H1 (cell line): ENCODE results near the gene GFPT1. TPM values are rescaled to one million over a fixed set of nuclear protein-coding genes. Genes with fewer than 3 reads are reported as not detected.

Experiments
- CTCF ChIA-PET: fragments of 300-600 bp; sonication (Branson Sonifier 250); formaldehyde crosslinking; loops from one replicate; lab custom pipeline; 2021; ENCODE audit not compliant: partially characterized antibody; lab: Charles Lee
- POLR2A ChIA-PET: fragments of 300-600 bp; sonication (Branson Sonifier 250); formaldehyde crosslinking; loops from one replicate; lab custom pipeline; 2021; ENCODE audit warnings: inconsistent platforms; ENCODE audit not compliant: partially characterized antibody; lab: Charles Lee
- DNase-seq, 2 experiments: peaks; one replicate each; pipeline versions ENCODE4 v3.0.0 to v3.0.0-alpha.2; 2010 to 2022; ENCODE audit warnings: low spot score in 2 of 2, low read depth in 1 of 2, mixed read lengths in 1 of 2
- FAIRE-seq: peaks from 2 replicates; lab custom pipeline; 2011; peaks lifted over from hg19 to GRCh38; lab: Jason Lieb, UNC
- H2AFZ ChIP-seq: 2 replicates; pipeline ENCODE4 v1.8.1; 2012; ENCODE audit warnings: low read length, inconsistent platforms
- H2AK5ac ChIP-seq: 2 replicates; pipeline ENCODE4 v1.6.1; 2013; ENCODE audit warnings: low read depth, low read length
- H2BK120ac ChIP-seq: replicated peaks from 2 replicates; pipeline ENCODE3; 2013; ENCODE audit warnings: low read depth, low read length, inconsistent platforms
- H2BK12ac ChIP-seq: 2 replicates; pipeline ENCODE4 v1.6.1; 2013; ENCODE audit warnings: low read depth, low read length
- H2BK15ac ChIP-seq: 2 replicates; pipeline ENCODE4 v1.6.1; 2013; ENCODE audit warnings: low read length
- H2BK20ac ChIP-seq: 2 replicates; pipeline ENCODE4 v1.6.1; 2013; ENCODE audit warnings: low read length
- H2BK5ac ChIP-seq: 2 replicates; pipeline ENCODE4 v1.6.1; 2013; ENCODE audit warnings: low read depth, low read length
- H3K14ac ChIP-seq: 2 replicates; pipeline ENCODE4 v1.6.1; 2013; ENCODE audit warnings: inconsistent platforms; ENCODE audit not compliant: insufficient read length
- H3K18ac ChIP-seq: 2 replicates; pipeline ENCODE4 v1.6.1; 2013; ENCODE audit warnings: low read length; ENCODE audit errors: extremely low read depth
- H3K23ac ChIP-seq: 2 replicates; pipeline ENCODE4 v1.6.1; 2013; ENCODE audit warnings: inconsistent platforms; ENCODE audit not compliant: insufficient read length
- H3K23me2 ChIP-seq: 2 replicates; pipeline ENCODE4 v1.6.1; 2013; ENCODE audit warnings: low read depth, low read length
- H3K27ac ChIP-seq: 2 replicates; pipeline ENCODE4 v1.6.1; 2011; ENCODE audit warnings: low read depth, low read length, inconsistent platforms
- H3K27me3 ChIP-seq, 4 experiments: replicated peaks in 1 of 4; 1 replicate in 1 of 4; 2 replicates in 3 of 4; pipeline versions ENCODE4 v1.6.1 to v1.8.1; 2011 to 2013; ENCODE audit warnings: low read length in 3 of 4, mild to moderate bottlenecking in 3 of 4, inconsistent platforms in 2 of 4, mixed read lengths in 2 of 4, moderate library complexity in 1 of 4; ENCODE audit not compliant: control insufficient read depth in 3 of 4, insufficient read depth in 3 of 4; ENCODE audit errors: extremely low read depth in 1 of 4
- H3K36me3 ChIP-seq, 4 experiments: 2 replicates each; pipeline versions ENCODE4 v1.6.1 to v1.8.1; 2011 to 2013; ENCODE audit warnings: mild to moderate bottlenecking in 4 of 4, low read length in 3 of 4, moderate library complexity in 2 of 4, control low read depth in 1 of 4, inconsistent platforms in 1 of 4; ENCODE audit not compliant: insufficient read depth in 4 of 4, control insufficient read depth in 2 of 4
- H3K4ac ChIP-seq: replicated peaks from 2 replicates; pipeline ENCODE3; 2013; ENCODE audit warnings: low read length, low read depth, mixed read lengths, inconsistent platforms; ENCODE audit not compliant: insufficient read length
- H3K4me1 ChIP-seq, 4 experiments: replicated peaks in 1 of 4; 1 replicate in 1 of 4; 2 replicates in 3 of 4; pipeline versions ENCODE4 v1.6.1 to v1.8.1; 2011 to 2013; ENCODE audit warnings: low read length in 3 of 4, inconsistent platforms in 2 of 4, mixed read lengths in 1 of 4; ENCODE audit not compliant: insufficient read depth in 4 of 4, control insufficient read depth in 3 of 4
- H3K4me2 ChIP-seq, 2 experiments: 2 replicates each; pipeline versions ENCODE4 v1.6.1 to v1.8.1; 2011 to 2013; ENCODE audit warnings: low read depth in 2 of 2, low read length in 2 of 2, control low read depth in 1 of 2, inconsistent platforms in 1 of 2, mild to moderate bottlenecking in 1 of 2; ENCODE audit not compliant: insufficient read depth in 1 of 2
- H3K4me3 ChIP-seq, 4 experiments: fragments of 200-600, 300-600 bp in 1 of 4; sonication (generic), shearing (Covaris generic), sonication (Bioruptor Twin) in 1 of 4; 2 replicates each; pipeline versions ENCODE4 v1.5.1 to v1.8.1; 2011 to 2016; ENCODE audit warnings: low read length in 4 of 4, low read depth in 3 of 4, control low read depth in 2 of 4, inconsistent platforms in 2 of 4, mild to moderate bottlenecking in 2 of 4, mixed read lengths in 1 of 4, moderate library complexity in 1 of 4; ENCODE audit not compliant: insufficient read depth in 2 of 4; ENCODE audit errors: extremely low read depth in 1 of 4
- H3K56ac ChIP-seq: replicated peaks from 2 replicates; pipeline ENCODE3; 2013; ENCODE audit warnings: low read depth, mild to moderate bottlenecking, mixed read lengths, low read length, inconsistent platforms; ENCODE audit not compliant: insufficient read length
- H3K79me1 ChIP-seq: 2 replicates; pipeline ENCODE4 v1.6.1; 2013; ENCODE audit warnings: low read depth, low read length, control low read depth
- H3K79me2 ChIP-seq, 2 experiments: 2 replicates each; pipeline versions ENCODE4 v1.6.1 to v1.8.1; 2012 to 2013; ENCODE audit warnings: low read length in 2 of 2, mild to moderate bottlenecking in 2 of 2, inconsistent platforms in 1 of 2; ENCODE audit not compliant: insufficient read depth in 2 of 2, control insufficient read depth in 1 of 2
- H3K9ac ChIP-seq, 4 experiments: replicated peaks in 1 of 4; 1 replicate in 1 of 4; 2 replicates in 3 of 4; pipeline versions ENCODE4 v1.6.1 to v1.8.1; 2011 to 2013; ENCODE audit warnings: low read depth in 3 of 4, low read length in 3 of 4, control low read depth in 2 of 4, mild to moderate bottlenecking in 2 of 4, moderate library complexity in 2 of 4, inconsistent platforms in 1 of 4; ENCODE audit errors: extremely low read depth in 1 of 4
- H3K9me3 ChIP-seq, 2 experiments: 2 replicates each; pipeline versions ENCODE4 v1.6.1 to v1.8.1; 2012 to 2013; ENCODE audit warnings: mild to moderate bottlenecking in 2 of 2, moderate library complexity in 2 of 2, control low read depth in 1 of 2, inconsistent platforms in 1 of 2, low read depth in 1 of 2, low read length in 1 of 2, mixed read lengths in 1 of 2; ENCODE audit not compliant: insufficient read depth in 2 of 2
- H4K20me1 ChIP-seq, 2 experiments: replicated peaks in 1 of 2; 2 replicates each; pipeline versions ENCODE3 to v1.8.1; 2011 to 2013; ENCODE audit warnings: inconsistent platforms in 2 of 2, low read length in 2 of 2, mild to moderate bottlenecking in 1 of 2; ENCODE audit not compliant: insufficient read depth in 2 of 2, control insufficient read depth in 1 of 2
- H4K5ac ChIP-seq: 2 replicates; pipeline ENCODE4 v1.6.1; 2013; ENCODE audit warnings: low read length, low read depth, mixed read lengths, inconsistent platforms; ENCODE audit not compliant: insufficient read length
- H4K8ac ChIP-seq: 2 replicates; pipeline ENCODE4 v1.8.0; 2013; ENCODE audit warnings: mild to moderate bottlenecking, moderate library complexity, low read length, inconsistent platforms; ENCODE audit not compliant: insufficient read depth; ENCODE audit errors: extremely low read depth
- H4K91ac ChIP-seq: replicated peaks from 2 replicates; pipeline ENCODE3; 2013; ENCODE audit warnings: low read length, mixed read lengths, inconsistent platforms; ENCODE audit not compliant: insufficient read length
- BCL11A ChIP-seq, 2 experiments: IDR thresholded peaks; one replicate each; pipeline ENCODE4 v1.6.1; 2011; ENCODE audit warnings: low read depth in 2 of 2, low read length in 2 of 2, mild to moderate bottlenecking in 2 of 2
- HDAC2 ChIP-seq, 2 experiments: fragments of 300-600 bp in 1 of 2; sonication (generic) in 1 of 2; IDR thresholded peaks; 2 replicates each; pipeline ENCODE4 v1.6.1; 2011 to 2012; ENCODE audit warnings: low read depth in 2 of 2, low read length in 2 of 2, mild to moderate bottlenecking in 2 of 2, moderate library complexity in 2 of 2, borderline replicate concordance in 1 of 2, inconsistent platforms in 1 of 2
- HDAC6 ChIP-seq: IDR thresholded peaks from one replicate; pipeline ENCODE4 v1.7.1; 2012; ENCODE audit warnings: low read depth, mild to moderate bottlenecking, inconsistent platforms, low read length, moderate library complexity
- RFX5 ChIP-seq: IDR thresholded peaks from 2 replicates; pipeline ENCODE4 v1.6.1; 2011; ENCODE audit warnings: low read depth, low read length, improper control_type of control experiment, borderline replicate concordance
- SAP30 ChIP-seq: fragments of 300-600 bp; sonication (generic); IDR thresholded peaks from 2 replicates; pipeline ENCODE4 v1.7.1; 2012; ENCODE audit warnings: low read length, moderate library complexity, mild to moderate bottlenecking, inconsistent platforms; ENCODE audit not compliant: insufficient read depth, insufficient replicate concordance
- SP4 ChIP-seq: IDR thresholded peaks from 2 replicates; pipeline ENCODE4 v1.6.1; 2012; ENCODE audit warnings: low read length, inconsistent platforms
- TAF1 ChIP-seq: IDR thresholded peaks from 2 replicates; pipeline ENCODE4 v1.6.1; 2011; ENCODE audit warnings: mild to moderate bottlenecking, low read depth, low read length
- polyA plus RNA-seq, 7 experiments: library from polyadenylated mRNA; depleted of rRNA in 3 of 7; stranded (reverse) in 5 of 7; unstranded in 2 of 7; fragments of >200 nt in 5 of 7; fragments of 200-250 nt in 2 of 7; gene quantifications; 1 replicate in 5 of 7; 2 replicates in 1 of 7; 4 replicates in 1 of 7; pipeline versions ENCODE4 v1.2.1 to v1.2.3, GENCODE V29; 2011 to 2013; ENCODE audit warnings: missing spikeins in 2 of 7, mixed read lengths in 2 of 7
- total RNA-seq: library from RNA; stranded (reverse); fragmentation: NEBNext Ultra II Directional; extraction: Animal tissue kit (Norgen Biotek cat#: 25700); gene quantifications from 2 replicates; pipeline ENCODE4 v1.2.1, GENCODE V29; 2021

GFPT1 gene
- total and polyA plus RNA-seq, 2 of the 8 experiments (the other 6 are each of a cell fraction or from before 2014, with no cell fraction given) = 13.3 to 76.2 TPM

- Histone ChIP-seq H3K9me3 (no peaks in the 10 kb centered on the region), H3K27ac (no peak overlapping the region), H3K14ac (no peak overlapping the region), H4K91ac (no peak overlapping the region), H2BK15ac (no peak overlapping the region), H2AFZ (no peak overlapping the region), H2BK5ac (no peak overlapping the region), H4K20me1 (no peaks in the 10 kb centered on the region), H4K8ac (no peak overlapping the region), H3K4me1 (no peaks in the 10 kb centered on the region), H3K9ac (no peak overlapping the region), H2AK5ac (no peak overlapping the region), H3K23me2 (no peaks in the 10 kb centered on the region), H2BK12ac (no peak overlapping the region), H3K79me2 (no peaks in the 10 kb centered on the region), H3K79me1 (no peaks in the 10 kb centered on the region), H3K27me3 (no peaks in the 10 kb centered on the region), H3K36me3 (peaks cover 0 to 7% (median 2%) of the 10 kb centered on the region in 4 experiments; a peak in 2 of 8 replicates), H3K56ac (no peak overlapping the region), H3K23ac (no peak overlapping the region), H3K4ac (no peak overlapping the region), H3K4me3 (no peak overlapping the region), H2BK20ac (no peak overlapping the region), H2BK120ac (no peak overlapping the region), H3K4me2 (no peak overlapping the region), H3K18ac (no peak overlapping the region), H4K5ac (no peak overlapping the region)
- CTCF ChIA-PET = interaction anchor here (1.5 kb wide), 1 partner anchor 35 kb away, joined by 4 read pairs; no protein-coding TSS in a partner anchor
- POLR2A ChIA-PET = no interaction called here
- no peak for TF ChIP-seq SAP30
- TF ChIP-seq BCL11A (IDR thresholded peaks at IDR 0.05; ENCODE audit: low read depth in 2 of 2, low read length in 2 of 2) = no peak
- TF ChIP-seq TAF1 = no peak
- no peak for TF ChIP-seq HDAC2 (IDR thresholded peaks at IDR 0.05; ENCODE audit: borderline replicate concordance in 1 of 2, low read depth in 2 of 2, low read length in 2 of 2)
- TF ChIP-seq HDAC6 = no peak
- TF ChIP-seq RFX5 = no peak
- no peak for TF ChIP-seq SP4
- DNase-seq (no peak), FAIRE-seq (no peak)
Measured at GRCh38 chr2:69411120-69411519, 24.1 kb upstream of the GFPT1 start.
